ENCODE results near the gene ZNF33A.
A peak's percentile ranks its signal among the peaks of the same experiment; 100 is the strongest.
"Not testable (repeated sequence)": the region's sequence is repeated elsewhere in the genome, so short reads cannot be mapped to it uniquely, and the experiment has no call there.

ZNF33A gene

GRCh38 chr10:38010119-38010903, at the start of gene ZNF33A:
ZNF33A (plus strand) TSS chr10:38010675; CDS start chr10:38012342, 1,667 bp downstream.
- DNase-seq (ENCODE audit: low spot score) = peak; percentile 53

DNA sequence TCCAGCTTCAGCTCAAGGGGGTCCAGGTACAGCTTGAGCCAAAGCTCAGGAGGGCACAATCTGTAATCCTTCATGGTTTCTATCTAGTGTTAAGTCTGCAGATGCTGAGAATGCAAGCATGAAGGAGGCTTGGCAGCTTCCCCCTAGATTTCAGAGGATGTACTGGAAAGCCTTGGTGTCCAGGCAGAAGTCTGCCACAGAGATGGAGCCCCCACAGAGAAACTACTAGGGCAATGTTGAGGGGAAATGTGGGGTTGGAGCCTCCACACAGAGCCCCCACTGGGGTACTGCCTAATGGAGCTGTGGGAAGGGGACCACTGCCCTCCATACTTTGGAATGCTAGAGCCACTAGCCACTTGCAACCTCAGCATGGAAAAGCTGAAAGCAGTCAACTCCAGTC, 45.5 kb upstream of the ZNF33A start:
- no peak for DNase-seq (ENCODE audit: low spot score)

DNA sequence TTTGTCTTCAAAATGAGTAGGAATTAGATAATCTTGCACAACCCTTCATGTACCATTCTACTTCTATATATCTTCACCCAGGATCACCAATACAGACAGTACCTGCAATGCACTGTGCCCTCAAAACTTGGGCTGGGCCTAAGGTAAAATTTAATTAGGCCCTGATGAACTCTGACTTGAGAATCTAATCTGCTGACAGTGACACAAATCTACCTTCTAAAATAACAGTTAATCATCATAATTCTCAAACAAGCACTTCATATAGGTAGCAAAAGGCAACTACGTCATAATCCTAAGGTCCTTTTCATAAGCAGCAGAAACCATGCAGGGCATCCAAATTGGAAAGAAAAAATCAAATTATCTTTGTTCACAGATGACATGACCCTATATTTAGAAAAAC, 38.1 kb upstream of the ZNF33A start:
- no peak for DNase-seq (ENCODE audit: low spot score)

GRCh38 chr10:37975401-37975991, 35.0 kb upstream of the ZNF33A start:
- DNase-seq (ENCODE audit: low spot score) = no peak

DNA sequence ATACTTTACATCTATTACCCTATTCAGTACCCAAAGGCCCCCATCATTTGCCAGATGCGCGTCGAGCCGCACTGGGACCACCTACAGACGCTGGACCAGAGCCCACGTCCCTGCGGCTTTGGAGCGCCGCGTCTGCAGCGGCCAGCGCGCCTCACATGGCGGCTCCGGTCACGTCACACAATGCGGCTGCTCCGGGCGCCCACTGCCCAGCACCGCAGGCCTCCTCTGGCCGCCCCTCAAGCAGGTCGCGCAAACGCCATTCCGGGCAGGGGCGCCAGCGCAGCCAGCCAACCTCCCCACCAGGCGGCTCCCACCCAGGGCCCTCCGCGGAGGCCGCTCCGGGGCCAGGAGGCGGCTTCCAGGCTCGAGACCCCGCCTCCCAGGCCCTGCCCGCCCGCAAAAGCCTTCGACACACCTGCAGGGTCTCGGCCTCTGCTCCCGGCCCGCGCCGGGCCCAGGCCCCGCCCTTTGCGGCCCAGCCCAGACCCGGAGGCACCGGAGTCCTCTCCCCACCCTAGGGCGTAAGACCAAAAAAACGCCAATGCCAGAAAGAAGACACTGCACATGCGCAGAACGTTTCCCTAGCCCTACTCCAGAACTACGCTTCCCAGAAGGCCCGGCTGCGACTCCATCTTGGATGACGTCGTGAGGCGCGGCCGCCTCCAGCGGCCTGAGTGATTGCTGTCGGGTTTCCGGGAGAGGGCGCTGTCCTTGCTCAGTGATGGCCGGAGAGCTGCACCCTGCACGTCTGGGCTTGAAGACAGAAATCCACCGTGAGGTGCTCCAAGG, 34.2 kb upstream of the ZNF33A start, which contains the start of gene ZNF25:
TSS of gene ZNF25 (minus strand) at position 557 of the 789 bp plus-strand sequence. CDS start 4,925 bp downstream, outside the sequence.
- DNase-seq (ENCODE audit: low spot score) = peak; percentile 88

- DNase-seq (ENCODE audit: low spot score) = no peak
These were observed 33.6 kb upstream of the ZNF33A start for GRCh38 chr10:37976880-37977203.

- no peak for DNase-seq (ENCODE audit: low spot score)
These were observed 18.8 kb upstream of the ZNF33A start for GRCh38 chr10:37991655-37992054.

DNA sequence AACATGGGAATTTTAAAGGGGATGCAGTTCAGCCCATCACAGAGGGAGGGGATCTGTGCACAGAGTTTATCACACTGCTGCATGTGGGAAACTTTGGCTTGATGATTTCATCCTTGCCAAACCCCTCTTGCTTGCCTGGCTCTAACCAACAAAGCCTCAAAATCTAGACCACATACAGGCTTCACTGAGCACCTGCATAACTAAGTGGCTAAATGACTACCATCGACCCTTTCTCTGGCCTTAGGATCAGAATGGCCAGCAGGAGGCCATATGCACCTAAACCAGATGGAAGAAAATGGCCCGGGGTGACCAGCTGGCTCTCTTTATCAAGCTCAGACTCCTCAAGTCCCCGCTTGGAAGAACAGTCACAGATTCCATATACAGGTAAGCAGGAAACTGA, 18.4 kb upstream of the ZNF33A start:
- no peak for DNase-seq (ENCODE audit: low spot score)

DNA sequence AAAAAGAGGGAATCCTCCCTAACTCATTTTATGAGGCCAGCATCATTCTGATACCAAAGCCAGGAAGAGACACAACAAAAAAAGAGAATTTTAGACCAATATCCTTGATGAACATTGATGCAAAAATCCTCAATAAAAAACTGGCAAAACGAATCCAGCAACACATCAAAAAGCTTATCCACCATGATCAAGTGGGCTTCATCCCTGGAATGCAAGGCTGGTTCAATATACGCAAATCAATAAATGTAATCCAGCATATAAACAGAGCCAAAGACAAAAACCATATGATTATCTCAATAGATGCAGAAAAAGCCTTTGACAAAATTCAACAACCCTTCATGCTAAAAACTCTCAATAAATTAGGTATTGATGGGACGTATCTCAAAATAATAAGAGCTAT, 11.6 kb upstream of the ZNF33A start:
- DNase-seq (ENCODE audit: low spot score) = not testable (repeated sequence)

GRCh38 chr10:38000474-38000873, 10.0 kb upstream of the ZNF33A start:
- not testable (repeated sequence) for DNase-seq (ENCODE audit: low spot score)

- no peak for DNase-seq (ENCODE audit: low spot score)
These were observed 7.4 kb upstream of the ZNF33A start for GRCh38 chr10:38003026-38003425.

DNA sequence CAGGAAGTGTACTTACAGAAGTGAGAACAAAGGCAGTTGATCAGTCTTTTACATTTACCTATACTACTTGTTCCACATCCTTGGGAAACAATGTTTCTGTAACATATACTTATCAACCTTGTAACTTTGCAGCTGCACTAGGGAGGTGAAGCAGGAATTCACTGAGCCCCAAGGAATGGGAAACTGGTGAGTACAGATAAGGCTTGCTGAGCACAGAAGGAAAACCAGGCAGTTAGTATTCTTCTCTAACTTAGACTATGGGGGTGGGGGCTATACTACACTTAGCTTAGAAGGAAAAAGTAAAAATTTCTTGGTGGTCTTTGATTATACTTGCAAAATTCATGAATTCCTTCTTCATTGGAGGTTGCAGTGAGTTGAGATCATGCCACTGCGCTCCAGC, 6.9 kb upstream of the ZNF33A start:
- no peak for DNase-seq (ENCODE audit: low spot score)

- no peak for DNase-seq (ENCODE audit: low spot score)
These were observed 2.9 kb upstream of the ZNF33A start for GRCh38 chr10:38007551-38007950.

DNA sequence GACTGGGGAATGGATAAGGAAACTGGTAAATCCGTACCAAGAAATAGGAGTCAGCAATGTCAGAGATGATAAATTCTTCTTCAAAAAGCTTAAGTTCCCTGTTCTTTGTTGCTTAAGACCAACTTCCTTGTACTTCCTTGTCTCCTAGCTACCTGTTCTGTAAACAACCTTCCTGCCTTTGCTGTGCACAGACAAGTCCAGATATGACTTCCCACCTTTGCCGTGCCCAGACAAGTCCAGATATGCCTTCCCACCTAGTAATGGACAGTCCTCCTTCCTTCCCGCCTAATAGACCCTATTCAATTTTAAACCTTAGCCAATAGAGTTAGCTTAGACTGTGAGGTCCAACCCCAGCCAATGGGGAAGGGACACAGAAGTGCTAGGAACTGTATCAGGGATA, 2.5 kb upstream of the ZNF33A start:
- DNase-seq (ENCODE audit: low spot score) = no peak

- no peak for DNase-seq (ENCODE audit: low spot score)
These were observed 5.9 kb downstream of the ZNF33A start for GRCh38 chr10:38016354-38016753.

DNA sequence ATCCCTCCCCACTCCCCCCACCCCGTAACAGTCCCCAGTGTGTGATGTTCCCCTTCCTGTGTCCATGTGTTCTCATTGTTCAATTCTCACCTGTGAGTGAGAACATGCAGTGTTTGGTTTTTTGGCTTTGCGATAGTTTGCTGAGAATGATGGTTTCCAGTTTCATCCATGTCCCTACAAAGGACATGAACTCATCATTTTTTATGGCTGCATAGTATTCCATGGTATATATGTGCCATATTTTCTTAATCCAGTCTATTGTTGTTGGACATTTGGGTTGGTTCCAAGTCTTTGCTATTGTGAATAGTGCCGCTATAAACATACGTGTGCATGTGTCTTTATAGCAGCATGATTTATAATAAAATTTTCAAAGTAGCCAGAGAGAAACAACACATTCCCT, 8.6 kb downstream of the ZNF33A start:
- DNase-seq (ENCODE audit: low spot score) = not testable (repeated sequence)

DNA sequence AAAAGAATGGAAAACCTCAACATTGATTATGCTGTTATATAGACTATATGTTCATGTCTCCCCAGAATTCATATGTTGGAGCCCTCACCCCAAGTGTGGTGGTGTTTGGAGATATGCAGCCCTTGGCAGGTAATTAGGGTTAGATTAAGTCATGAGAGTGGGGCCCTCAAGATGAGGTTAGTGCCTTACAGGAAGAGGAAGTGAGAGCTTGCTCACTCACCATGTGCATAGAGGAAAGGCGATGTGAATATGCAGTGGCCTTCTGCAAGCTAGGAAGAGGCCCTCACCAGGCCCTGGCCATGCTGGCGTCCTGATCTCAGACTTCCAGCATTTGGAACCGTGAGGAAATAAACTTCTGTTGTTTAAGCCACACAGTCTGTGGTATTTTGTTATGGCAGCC, 14.8 kb downstream of the ZNF33A start:
- DNase-seq (ENCODE audit: low spot score) = no peak

- DNase-seq (ENCODE audit: low spot score) = no peak
These were observed 17.5 kb downstream of the ZNF33A start for GRCh38 chr10:38027986-38028385.

- DNase-seq (ENCODE audit: low spot score) = no peak
These were observed 22.4 kb downstream of the ZNF33A start for GRCh38 chr10:38032886-38033285.

DNA sequence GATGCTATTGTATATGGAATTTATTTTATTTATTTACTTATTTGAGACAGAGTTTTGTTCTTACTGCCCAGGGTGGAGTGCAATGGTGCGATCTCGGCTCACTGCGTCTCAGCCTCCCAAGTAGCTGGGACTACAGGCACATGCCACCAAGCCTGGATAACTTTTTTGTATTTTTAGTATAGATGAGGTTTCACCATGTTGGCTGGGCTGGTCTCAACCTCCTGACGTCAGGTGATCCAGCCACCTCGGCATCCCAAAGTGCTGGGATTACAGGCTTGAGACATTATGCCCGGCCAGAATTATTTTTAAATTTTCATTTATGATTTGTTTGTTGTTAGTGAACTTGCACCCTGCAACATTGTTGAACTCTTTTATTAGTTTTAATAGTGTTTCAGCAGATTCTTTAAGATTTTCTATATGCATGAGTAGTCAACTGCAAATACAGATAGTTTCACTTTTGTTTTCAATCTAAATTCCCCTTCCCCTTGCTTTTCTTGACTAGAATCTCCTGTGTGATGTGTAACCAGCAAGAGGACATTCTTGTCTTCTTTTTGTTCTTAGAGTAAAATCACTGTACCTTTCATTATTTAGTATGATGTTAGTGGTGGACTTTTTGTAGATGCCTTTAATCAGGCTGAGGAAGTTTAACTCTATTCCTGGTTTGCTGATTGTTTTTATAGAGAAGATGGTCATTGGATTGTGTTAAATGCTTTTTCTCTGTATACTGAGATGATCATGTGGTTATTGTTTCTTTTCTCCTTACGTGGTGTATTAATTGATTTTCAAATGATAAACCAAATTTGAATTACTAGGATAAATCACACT, 27.8 kb downstream of the ZNF33A start:
- DNase-seq (ENCODE audit: low spot score) = peak; percentile 1

- DNase-seq (ENCODE audit: low spot score) = no peak
These were observed 28.4 kb downstream of the ZNF33A start for GRCh38 chr10:38038932-38039245.

GRCh38 chr10:38043516-38043915, 33.0 kb downstream of the ZNF33A start:
- no peak for DNase-seq (ENCODE audit: low spot score)

Measured in COLO829 (cell line).